Body of pancreas (tissue), 4 donors: Measurements from ENCODE around the gene AGK.

ENCODE experiments used
- POLR2A ChIP-seq, 3 donors: fragments of 450-650 bp; IDR thresholded peaks; one replicate each; pipeline ENCODE4 v1.6.1; 2016; ENCODE audit warnings: antibody characterized with exemption in 3 of 3, mild to moderate bottlenecking in 2 of 3
- TF ChIP-seq, protein P1 (sequence below), 7 experiments: fragments of 450-650 bp in 4 of 7; fragments of 200-600 bp in 3 of 7; sonication (generic) in 3 of 7; IDR thresholded peaks; one replicate each; pipeline ENCODE4 v1.5.1; 2016 to 2019; ENCODE audit warnings: antibody characterized with exemption in 7 of 7

DNA sequence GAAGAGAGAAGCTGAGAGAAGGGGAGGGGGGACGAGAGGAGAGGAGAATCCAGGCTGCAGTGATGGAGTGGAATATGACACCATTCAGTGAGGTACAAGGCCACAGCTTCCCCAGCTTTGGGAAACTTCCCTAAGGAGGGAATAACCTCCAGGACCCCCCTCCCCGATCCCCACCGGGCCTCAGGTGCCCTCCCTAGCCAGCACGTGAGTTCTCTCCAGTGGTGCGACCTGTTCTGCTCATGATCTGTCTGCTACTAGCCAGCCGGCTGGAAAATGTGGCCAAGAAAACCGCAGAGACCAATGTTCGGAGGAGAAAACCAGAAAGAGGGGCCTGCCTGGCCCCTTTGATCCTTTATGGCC, 39.9 kb upstream of the AGK start:
- no peak for TF ChIP-seq POLR2A (IDR thresholded peaks at IDR 0.05)
- TF ChIP-seq, protein P1, sequence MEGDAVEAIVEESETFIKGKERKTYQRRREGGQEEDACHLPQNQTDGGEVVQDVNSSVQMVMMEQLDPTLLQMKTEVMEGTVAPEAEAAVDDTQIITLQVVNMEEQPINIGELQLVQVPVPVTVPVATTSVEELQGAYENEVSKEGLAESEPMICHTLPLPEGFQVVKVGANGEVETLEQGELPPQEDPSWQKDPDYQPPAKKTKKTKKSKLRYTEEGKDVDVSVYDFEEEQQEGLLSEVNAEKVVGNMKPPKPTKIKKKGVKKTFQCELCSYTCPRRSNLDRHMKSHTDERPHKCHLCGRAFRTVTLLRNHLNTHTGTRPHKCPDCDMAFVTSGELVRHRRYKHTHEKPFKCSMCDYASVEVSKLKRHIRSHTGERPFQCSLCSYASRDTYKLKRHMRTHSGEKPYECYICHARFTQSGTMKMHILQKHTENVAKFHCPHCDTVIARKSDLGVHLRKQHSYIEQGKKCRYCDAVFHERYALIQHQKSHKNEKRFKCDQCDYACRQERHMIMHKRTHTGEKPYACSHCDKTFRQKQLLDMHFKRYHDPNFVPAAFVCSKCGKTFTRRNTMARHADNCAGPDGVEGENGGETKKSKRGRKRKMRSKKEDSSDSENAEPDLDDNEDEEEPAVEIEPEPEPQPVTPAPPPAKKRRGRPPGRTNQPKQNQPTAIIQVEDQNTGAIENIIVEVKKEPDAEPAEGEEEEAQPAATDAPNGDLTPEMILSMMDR (IDR thresholded peaks at IDR 0.05) = no peak
